Measurements from ENCODE around the gene CCDC47.
"Not testable (repeated sequence)": the region's sequence is repeated elsewhere in the genome, so short reads cannot be mapped to it uniquely, and the experiment has no call there.

CCDC47 gene

GRCh38 chr17:63722403-63722802 is 51.0 kb downstream of the CCDC47 start:
- no peak for DNase-seq (ENCODE audit: low read depth)

- DNase-seq (ENCODE audit: low read depth) = not testable (repeated sequence)
These were observed 53.2 kb downstream of the CCDC47 start for GRCh38 chr17:63720194-63720593.

GRCh38 chr17:63718988-63719387 is 54.4 kb downstream of the CCDC47 start:
- DNase-seq (ENCODE audit: low read depth) = no peak

- no peak for DNase-seq (ENCODE audit: low read depth)
These were observed 57.0 kb downstream of the CCDC47 start for GRCh38 chr17:63716426-63716825.

- no peak for DNase-seq (ENCODE audit: low read depth)
These were observed 58.7 kb downstream of the CCDC47 start for GRCh38 chr17:63714550-63715277.

- no peak for DNase-seq (ENCODE audit: low read depth)
These were observed 64.3 kb downstream of the CCDC47 start for GRCh38 chr17:63709110-63709509.

- DNase-seq (ENCODE audit: low read depth) = no peak
These were observed 66.2 kb downstream of the CCDC47 start for GRCh38 chr17:63707151-63707550.

GRCh38 chr17:63706336-63707082 is 66.9 kb downstream of the CCDC47 start:
- DNase-seq (ENCODE audit: low read depth) = no peak

GRCh38 chr17:63705657-63706056 is 67.7 kb downstream of the CCDC47 start:
- DNase-seq (ENCODE audit: low read depth) = no peak

- no peak for DNase-seq (ENCODE audit: low read depth)
These were observed 68.6 kb downstream of the CCDC47 start for GRCh38 chr17:63704836-63705235.

- DNase-seq (ENCODE audit: low read depth) = no peak
These were observed 69.2 kb downstream of the CCDC47 start for GRCh38 chr17:63704259-63704576.

GRCh38 chr17:63703556-63704258 is 69.7 kb downstream of the CCDC47 start:
- DNase-seq (ENCODE audit: low read depth) = no peak

GRCh38 chr17:63703029-63703428 is 70.4 kb downstream of the CCDC47 start:
- DNase-seq (ENCODE audit: low read depth) = no peak

GRCh38 chr17:63702721-63703015 is 70.7 kb downstream of the CCDC47 start:
- no peak for DNase-seq (ENCODE audit: low read depth)

- DNase-seq (ENCODE audit: low read depth) = peak; percentile 31
These were observed 71.3 kb downstream of the CCDC47 start for GRCh38 chr17:63701868-63702720.

GRCh38 chr17:63701456-63701820 is 72.0 kb downstream of the CCDC47 start:
- no peak for DNase-seq (ENCODE audit: low read depth)

GRCh38 chr17:63700528-63701455 is 72.6 kb downstream of the CCDC47 start:
- DNase-seq (ENCODE audit: low read depth) = peak; percentile 29

- DNase-seq (ENCODE audit: low read depth) = peak; percentile 71
These were observed 73.5 kb downstream of the CCDC47 start, which contains the start of gene LIMD2 for GRCh38 chr17:63699638-63700527. Gene LIMD2 (minus strand): TSS chr17:63700125. CDS start chr17:63699298, 827 bp downstream.

GRCh38 chr17:63698886-63699637 is 74.3 kb downstream of the CCDC47 start:
- peak; percentile 58 for DNase-seq (ENCODE audit: low read depth)
